Fibroblast of pulmonary artery (primary cell): ENCODE measurements around the gene PABPC1L2A.
"Not testable (repeated sequence)": the region's sequence is repeated elsewhere in the genome, so short reads cannot be mapped to it uniquely, and the experiment has no call there.

Source experiments
- DNase-seq: peaks from one replicate; pipeline ENCODE4 v3.0.0-alpha.2; 2010; ENCODE audit warnings: low read depth
- H3K4me3 ChIP-seq: replicated peaks from 2 replicates; pipeline ENCODE4 v1.5.1; 2011; ENCODE audit warnings: low read depth, mild to moderate bottlenecking, control low read depth, low read length, moderate library complexity
- CTCF ChIP-seq: IDR thresholded peaks from 2 replicates; pipeline ENCODE4 v1.5.1; 2011; ENCODE audit warnings: mild to moderate bottlenecking, control low read depth, low read length, inconsistent platforms; ENCODE audit errors: missing control alignments

PABPC1L2A gene

GRCh38 chrX:73079024-73079562 lies at the start of gene PABPC1L2A:
PABPC1L2A (minus strand) TSS chrX:73079512; CDS start chrX:73079386, 126 bp downstream.
- H3K4me3 ChIP-seq, DNase-seq: not testable (repeated sequence)

DNA sequence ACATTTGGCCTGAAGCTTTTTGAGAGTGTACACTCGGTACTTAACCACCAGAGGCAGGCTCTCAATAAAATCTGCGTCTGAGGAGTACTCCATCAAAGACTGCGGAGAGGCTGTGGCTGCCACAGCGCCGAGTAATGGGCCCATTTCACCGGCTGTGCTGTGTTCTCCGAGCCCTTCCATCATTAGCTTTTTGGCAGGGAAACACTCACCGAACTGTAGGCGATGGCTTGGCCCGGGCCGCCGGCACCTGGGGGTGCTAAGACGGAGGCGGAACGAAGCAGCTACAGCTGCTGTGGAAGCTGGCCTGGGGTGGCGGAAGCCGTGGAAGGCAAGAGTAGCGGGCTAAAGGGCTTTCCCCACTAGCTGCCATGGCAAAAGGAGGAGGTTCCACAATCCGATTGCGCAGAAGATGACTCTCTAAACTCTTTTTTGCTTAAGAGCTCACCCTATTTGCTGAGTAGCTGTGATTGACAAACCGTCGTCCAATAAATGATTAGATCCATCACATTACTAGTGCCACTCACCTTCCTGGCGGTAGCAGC lies 48.5 kb upstream of the PABPC1L2A start:
- H3K4me3 ChIP-seq = no peak overlapping the region
- no peak for DNase-seq
- no peak for TF ChIP-seq CTCF

DNA sequence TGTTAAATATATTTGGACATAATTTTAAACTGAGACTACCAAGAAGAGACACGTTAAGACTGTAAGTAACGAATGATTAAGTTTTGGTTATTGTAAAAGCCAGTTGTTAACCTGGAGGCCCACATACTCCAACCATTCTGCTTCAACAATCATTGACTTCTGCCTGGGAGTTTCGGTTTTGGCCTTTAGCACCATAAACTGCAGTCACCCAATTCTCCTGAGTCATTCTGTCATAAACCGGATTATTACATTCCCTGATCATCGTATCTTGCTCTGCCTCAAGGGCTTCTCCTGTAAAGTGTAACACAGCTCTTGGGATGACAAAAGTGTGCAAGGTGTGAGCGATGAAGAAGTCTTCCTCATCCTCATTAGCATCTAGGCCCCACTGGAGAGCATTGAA lies 46.9 kb upstream of the PABPC1L2A start:
- TF ChIP-seq CTCF = no peak
- no peak for DNase-seq
- H3K4me3 ChIP-seq = no peak overlapping the region

GRCh38 chrX:73099505-73099904 lies 20.2 kb upstream of the PABPC1L2A start:
- not testable (repeated sequence) for DNase-seq, H3K4me3 ChIP-seq

DNA sequence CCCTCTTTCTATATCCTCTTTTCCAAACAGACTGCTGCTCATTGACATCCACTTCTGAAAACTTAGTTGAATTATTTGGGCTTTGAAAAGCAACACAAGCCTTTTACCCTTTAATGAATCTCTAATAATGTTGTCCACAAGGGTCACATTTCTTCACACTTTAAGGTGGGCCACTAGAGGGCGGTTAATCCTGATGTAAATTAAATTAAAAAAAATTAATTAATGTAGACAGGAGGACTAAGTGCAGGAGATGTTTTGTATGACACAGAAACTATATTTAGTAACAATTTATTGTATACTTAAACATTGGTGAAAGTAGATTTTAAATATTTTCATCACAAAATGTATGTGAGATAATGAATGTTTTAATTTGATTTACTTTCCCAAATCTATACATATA lies 7.5 kb upstream of the PABPC1L2A start:
- peak; percentile 9 for TF ChIP-seq CTCF
- not testable (repeated sequence) for H3K4me3 ChIP-seq
- peak; percentile 18 for DNase-seq

- not testable (repeated sequence) for DNase-seq, H3K4me3 ChIP-seq
Measured at GRCh38 chrX:73079884-73080283, 572 bp upstream of the PABPC1L2A start.

DNA sequence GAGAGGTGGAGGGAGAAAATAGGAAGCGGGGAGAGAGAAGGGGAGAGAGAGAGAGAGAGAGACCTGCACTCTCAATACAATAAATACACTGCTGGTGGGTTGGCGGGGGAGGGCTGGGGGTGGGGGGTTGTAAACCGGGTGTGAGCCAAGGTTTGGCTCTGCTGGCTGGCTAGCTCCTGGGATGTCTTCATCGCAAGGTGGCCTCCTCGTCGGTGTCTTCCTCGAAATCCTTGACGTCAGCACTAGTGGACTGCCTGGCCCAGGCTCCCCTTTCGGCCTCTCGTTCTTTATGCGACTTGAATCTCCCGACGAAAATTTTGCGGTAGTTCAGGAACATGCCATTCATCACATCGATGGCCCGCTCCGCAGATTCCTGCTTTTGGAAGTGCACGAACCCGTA lies 715 bp downstream of the PABPC1L2A start:
- not testable (repeated sequence) for DNase-seq, H3K4me3 ChIP-seq

DNA sequence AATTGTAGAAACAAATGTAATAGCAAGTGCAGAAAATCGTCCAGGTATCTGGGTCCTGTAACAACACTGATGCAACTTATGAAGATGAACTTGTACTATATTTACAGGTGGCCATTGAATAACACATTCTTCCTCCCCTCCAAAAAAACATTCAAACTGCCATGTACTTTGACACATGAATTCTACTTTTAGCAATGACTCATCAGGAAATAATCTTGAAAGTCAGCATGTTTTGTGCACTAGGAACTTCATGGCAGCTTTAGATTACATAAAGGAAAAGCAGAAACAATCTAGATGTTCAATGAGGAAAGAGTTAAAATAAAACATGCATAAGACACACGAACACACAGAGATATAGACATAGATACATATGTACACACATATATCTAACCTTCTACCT lies 2.5 kb downstream of the PABPC1L2A start:
- no peak overlapping the region for H3K4me3 ChIP-seq
- DNase-seq = no peak
- no peak for TF ChIP-seq CTCF

DNA sequence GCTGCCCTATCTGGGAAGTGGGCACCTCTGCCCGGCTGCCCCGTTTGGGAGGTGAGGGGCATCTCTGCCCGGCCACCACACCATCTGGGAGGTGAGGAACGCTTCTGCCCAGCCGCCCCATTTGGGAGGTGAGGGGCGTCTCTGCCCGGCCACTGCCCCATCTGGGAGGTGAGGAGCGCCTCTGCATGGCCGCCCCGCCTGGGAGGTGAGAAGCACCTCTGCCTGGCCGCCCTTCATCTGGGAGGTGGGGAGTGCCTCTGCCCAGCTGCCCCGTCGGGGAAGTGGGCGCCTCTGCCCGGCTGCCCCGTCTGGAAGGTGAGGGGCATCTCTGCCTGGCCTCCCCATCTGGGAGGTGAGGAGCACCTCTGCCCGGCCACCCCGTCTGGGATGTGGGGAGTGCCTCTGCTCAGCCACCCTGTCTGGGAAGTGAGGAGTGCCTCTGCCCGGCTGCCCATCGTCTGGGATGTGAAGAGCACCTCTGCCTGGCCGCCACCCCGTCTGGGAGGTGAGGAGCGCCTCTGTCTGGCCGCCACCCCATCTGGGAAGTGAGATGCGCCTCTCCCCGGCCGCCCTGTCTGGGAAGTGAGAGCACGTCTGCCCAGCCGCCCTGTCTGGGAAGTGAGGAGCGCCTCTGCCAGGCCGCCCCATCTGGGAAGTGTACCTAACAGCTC lies 9.8 kb downstream of the PABPC1L2A start:
- no peak for TF ChIP-seq CTCF
- H3K4me3 ChIP-seq = no peak overlapping the region
- no peak for DNase-seq
